NOMO-1 (cell line): ENCODE data around the gene GRIA2.
"Not testable (repeated sequence)": the region's sequence is repeated elsewhere in the genome, so short reads cannot be mapped to it uniquely, and the experiment has no call there.

Experiments
- DNase-seq, 2 experiments: peaks; one replicate each; lab custom pipeline; 2025; ENCODE audit not compliant: unreplicated experiment in 2 of 2; lab: John Stamatoyannopoulos, UW

GRIA2 gene

DNA sequence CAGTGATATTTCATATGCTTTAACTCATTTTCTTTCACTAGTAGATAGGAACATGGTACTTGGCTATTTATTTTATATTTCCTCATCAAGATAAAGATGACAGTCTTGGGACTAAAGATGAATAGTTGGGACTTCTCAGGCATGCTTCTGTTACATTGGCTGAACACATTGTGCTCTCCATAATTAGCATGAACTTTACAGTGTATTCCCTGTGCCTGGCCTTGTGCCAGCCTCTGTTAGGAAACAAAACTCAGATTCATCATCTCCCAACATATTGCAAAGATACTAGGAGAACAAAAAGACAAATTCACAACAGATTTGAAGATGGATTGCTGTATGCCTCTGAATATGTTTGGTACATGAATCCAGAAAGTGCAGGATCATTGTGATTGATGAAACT is 26.4 kb downstream of the GRIA2 start:
- no peak for DNase-seq

DNA sequence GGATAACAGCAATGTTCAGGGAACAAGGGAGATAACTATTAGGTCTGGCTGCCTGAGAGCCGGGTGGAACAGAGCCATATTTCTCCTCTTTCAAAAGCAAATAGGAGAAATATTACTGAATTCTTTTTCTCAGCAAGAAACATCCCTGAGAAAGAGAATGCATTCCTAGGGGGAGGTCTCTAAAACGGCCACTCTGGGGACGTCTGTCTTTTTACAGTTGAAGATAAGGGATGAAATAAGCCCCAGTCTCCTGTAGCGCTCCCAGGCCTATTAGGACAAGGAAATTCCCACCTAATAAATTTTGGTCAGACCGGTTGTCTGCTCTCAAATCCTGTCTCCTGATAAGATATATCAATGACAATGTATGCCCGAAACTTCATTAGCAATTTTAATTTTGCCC is 37.6 kb downstream of the GRIA2 start:
- not testable (repeated sequence) for DNase-seq

GRCh38 chr4:157265281-157265680 is 44.8 kb downstream of the GRIA2 start:
- no peak for DNase-seq

DNA sequence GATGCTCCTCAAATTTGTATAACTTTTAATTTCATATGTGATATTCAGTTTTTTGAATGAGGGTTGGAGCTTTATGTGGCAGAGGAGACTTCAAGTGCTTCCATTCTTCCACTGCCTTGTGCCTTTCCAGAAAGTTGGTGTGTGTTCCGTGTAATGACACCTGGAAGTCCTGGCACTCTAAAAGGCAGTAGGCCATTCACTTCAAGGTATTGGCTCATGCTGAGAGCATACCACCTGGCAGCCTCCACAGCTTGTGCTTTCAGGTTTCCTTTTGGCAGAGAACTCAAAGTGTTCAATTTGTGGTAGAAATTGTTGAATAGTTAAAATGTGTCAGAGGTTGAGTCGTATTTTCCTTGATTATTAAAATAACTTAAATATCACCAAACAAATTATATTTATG is 49.6 kb downstream of the GRIA2 start:
- DNase-seq: no peak

DNA sequence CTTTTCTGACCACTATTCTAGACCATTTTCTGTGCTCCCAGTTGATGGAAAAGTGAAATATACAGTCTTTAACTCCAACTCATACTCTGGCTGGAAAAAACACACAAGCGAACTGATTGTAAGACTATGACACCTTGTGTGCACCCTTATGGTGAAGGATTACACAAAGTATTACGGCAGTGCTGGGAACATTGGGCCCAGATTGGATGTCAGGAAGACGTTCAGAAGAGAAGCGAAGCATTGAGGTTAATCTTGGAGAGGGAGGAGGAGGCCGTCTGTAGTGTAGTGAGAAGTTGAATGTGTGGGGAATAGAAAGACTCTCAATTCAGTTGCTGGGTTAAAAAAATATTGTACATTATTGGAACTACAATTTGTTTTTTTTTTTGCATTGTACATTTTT is 50.0 kb downstream of the GRIA2 start:
- DNase-seq: no peak

DNA sequence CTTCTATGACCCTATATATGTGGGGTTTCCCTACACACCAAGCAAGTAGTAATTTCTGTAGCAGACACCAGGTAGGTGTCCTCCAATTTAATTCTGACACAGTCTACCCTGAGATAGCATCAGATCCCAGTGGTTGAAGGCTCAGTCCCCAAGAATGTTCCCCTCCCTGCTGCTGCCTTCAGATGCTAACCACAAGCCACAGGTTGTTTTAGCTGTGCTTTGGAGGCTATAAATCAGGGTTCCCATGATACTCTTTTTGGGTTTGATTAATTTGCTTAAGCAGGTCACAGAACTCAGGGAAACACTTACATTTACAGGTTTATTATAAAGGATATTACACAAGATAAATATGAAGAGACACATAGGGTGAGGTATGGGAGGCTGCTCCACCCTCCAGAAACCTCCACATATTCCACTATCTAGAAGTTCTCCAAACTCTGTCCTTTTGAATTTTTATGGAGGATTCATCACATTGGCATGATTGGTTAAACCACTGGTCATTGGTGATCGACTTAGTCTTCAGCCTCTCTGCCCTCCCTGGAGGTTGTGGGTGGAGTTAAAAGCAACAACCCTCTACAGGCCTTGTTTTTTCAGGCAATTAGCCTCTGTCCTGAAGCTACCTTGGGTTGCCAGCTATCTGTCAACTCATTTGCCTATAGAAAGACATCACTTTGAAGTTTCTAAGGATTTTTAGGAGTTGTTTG is 50.8 kb downstream of the GRIA2 start:
- no peak for DNase-seq

- no peak for DNase-seq
These were observed 60.1 kb downstream of the GRIA2 start for GRCh38 chr4:157280673-157281072.

DNA sequence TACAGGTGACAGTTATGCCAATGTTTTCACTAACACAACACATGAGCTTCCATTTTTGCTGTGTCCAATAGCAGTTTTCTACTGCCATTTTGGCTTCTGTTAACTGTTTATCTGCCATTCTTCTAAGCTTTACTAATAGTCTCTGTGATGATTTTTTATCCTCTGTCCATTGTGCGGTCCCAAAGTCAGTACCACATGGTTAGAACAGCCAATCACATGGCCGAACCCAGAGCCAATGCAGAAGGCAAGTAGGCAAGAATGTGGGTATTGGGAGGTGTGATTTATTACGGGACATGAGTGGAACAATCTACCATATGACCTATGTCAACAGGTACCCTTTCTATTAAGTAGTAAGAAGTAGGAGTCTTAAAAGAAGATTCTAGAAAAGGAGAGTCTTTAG is 61.5 kb downstream of the GRIA2 start:
- DNase-seq: no peak

- no peak for DNase-seq
These were observed 66.9 kb downstream of the GRIA2 start for GRCh38 chr4:157287445-157287844.

DNA sequence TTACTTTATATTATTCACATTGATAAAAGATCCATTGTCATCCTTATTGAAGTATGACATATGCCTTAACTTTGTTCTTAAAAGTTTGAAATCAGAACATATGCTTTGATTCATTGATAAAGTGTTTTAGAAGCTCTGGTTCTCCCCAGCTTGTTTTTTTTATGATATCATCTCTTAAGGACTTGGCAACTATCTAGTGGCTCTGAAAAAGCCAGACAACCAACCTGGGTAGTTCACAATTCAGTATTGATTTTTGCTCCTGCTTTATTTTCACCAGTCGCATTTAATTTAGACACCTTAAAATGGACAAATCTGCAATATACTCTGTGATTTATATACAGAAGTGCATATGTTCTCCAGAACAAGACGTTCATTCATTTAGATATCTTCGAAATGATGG is 70.1 kb downstream of the GRIA2 start:
- no peak for DNase-seq

GRCh38 chr4:157291071-157291470 is 70.5 kb downstream of the GRIA2 start:
- no peak for DNase-seq

- DNase-seq: no peak
These were observed 73.1 kb downstream of the GRIA2 start for GRCh38 chr4:157293673-157294072.

GRCh38 chr4:157294575-157294974 is 74.0 kb downstream of the GRIA2 start:
- no peak for DNase-seq

- no peak for DNase-seq
These were observed 80.2 kb downstream of the GRIA2 start for GRCh38 chr4:157300701-157301100.

- DNase-seq: no peak
These were observed 83.0 kb downstream of the GRIA2 start for GRCh38 chr4:157303471-157303960.

DNA sequence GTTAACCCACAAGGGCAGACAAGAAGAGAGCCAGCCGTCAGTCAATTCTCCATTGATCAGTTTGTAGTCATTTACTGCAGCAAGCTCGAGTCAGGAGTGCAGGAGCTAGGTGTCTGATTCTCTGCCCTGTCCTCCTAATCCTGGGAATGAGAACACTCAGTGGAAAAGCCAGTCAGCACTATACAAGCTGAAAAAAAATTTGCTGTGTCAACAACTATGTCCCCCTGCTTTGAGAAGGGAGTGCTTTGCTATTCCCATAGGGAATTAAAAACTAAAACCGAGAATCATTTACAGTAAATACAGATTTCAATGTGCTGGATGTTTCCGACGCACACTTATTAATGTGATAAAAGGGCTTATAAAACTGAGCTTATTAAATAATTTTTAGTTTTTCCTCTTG is 84.2 kb downstream of the GRIA2 start:
- DNase-seq: no peak

DNA sequence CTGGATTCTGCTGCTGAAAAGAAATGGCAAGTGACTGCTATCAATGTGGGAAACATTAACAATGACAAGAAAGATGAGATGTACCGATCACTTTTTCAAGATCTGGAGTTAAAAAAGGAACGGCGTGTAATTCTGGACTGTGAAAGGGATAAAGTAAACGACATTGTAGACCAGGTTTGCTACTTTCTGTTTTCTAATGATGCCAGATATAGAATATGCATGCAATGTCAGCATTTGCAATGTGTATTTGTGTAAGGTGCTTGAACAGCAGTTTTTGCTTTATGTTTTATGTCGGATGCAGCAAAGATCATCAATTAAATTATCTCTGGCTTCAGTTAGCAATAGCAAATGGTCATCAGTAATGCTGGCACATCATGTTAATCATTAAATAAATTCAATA is 92.2 kb downstream of the GRIA2 start:
- DNase-seq: no peak

DNA sequence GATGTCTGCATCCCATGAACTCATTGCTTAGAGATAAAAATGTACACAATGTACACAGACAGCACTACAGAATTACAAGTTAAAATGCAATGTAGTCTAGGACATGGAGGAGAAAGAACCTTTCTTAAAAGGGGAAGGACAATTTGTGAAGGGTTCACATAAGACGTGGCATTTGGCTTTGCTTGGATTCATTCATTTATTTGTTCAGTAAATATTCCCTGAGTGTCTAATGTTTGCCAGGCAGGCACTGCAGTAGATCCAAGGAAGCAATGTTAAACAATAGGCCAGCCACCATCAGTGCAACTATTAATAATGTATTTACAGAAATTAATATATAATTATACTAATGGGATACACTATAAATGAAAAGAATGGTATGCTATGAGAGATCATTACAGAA is 94.4 kb downstream of the GRIA2 start:
- no peak for DNase-seq

- DNase-seq: no peak
These were observed 95.4 kb downstream of the GRIA2 start for GRCh38 chr4:157315968-157316367.

DNA sequence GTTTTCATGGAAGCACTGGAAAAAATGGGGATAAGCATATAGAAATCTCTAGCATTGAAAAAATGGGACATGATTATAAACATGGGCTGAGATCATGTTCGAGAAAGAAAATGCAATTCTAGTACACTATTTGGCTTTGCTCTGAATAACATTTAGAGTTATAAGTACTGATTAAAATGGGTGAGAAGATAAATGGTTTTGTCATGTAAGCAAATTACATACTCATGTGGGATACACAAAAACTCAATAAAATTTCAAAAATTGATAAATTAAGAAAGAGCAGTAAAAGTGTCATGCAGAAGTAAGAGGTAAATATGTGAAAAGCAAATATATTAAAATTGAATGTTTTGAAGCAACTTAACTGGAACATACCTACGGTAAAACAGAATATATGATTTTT is 99.6 kb downstream of the GRIA2 start:
- DNase-seq: no peak

GRCh38 chr4:157327666-157328065 is 107.1 kb downstream of the GRIA2 start:
- DNase-seq: no peak

GRCh38 chr4:157357887-157358286 is 137.4 kb downstream of the GRIA2 start:
- DNase-seq: no peak

DNA sequence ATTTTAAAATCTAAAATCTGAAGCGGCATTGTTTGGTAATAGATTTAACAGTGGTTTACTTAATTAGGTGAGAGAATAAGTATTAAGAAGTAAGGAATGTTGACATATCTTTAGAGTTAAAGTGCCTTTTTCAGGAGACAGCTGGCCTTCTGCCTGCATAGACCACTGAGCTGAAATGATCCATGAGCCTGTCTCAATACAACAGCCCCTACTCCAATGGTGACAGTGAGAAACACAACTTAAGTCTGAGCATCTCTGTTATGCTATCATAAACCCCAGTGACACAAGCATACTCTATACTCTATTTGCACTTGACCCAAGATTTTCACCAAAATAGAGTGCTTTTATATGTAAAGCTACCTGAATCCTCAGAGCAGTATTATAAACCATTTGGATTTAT is 137.9 kb downstream of the GRIA2 start:
- no peak for DNase-seq
